Peyer's patch (tissue), 4 donors: ENCODE measurements around the gene ACBD6.

Experiments used
- POLR2A ChIP-seq, 2 donors: fragments of 450-650 bp; IDR thresholded peaks; one replicate each; pipeline ENCODE4 v1.5.1; 2017; ENCODE audit warnings: antibody characterized with exemption in 2 of 2, mild to moderate bottlenecking in 2 of 2, moderate library complexity in 2 of 2
- TF ChIP-seq, protein P1 (sequence below), 6 experiments: fragments of 450-650 bp in 4 of 6; fragments of 200-600 bp in 2 of 6; sonication (generic) in 1 of 6; IDR thresholded peaks; one replicate each; pipeline ENCODE4 v1.5.1; 2017 to 2019; ENCODE audit warnings: antibody characterized with exemption in 6 of 6, mild to moderate bottlenecking in 3 of 6, moderate library complexity in 1 of 6

DNA sequence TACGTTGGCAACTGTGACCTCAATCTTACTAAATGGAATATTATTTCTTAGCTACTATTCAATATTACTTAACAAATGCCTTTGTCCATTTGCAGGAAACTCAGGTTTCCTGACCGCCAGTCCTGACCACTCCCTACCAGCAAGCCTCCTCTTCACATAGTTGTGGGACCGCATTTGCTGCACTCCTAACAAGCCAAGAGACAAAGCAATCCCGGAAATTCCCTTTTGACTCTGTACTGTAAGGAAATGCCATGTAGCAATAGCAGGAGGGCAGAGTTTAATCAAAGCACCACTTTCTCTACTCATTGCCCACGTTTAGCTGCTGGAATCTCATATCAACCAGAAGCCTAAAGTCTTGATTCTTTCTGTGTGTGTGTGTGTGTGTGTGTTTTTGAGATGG, 28.1 kb upstream of the ACBD6 start:
- TF ChIP-seq, protein P1, sequence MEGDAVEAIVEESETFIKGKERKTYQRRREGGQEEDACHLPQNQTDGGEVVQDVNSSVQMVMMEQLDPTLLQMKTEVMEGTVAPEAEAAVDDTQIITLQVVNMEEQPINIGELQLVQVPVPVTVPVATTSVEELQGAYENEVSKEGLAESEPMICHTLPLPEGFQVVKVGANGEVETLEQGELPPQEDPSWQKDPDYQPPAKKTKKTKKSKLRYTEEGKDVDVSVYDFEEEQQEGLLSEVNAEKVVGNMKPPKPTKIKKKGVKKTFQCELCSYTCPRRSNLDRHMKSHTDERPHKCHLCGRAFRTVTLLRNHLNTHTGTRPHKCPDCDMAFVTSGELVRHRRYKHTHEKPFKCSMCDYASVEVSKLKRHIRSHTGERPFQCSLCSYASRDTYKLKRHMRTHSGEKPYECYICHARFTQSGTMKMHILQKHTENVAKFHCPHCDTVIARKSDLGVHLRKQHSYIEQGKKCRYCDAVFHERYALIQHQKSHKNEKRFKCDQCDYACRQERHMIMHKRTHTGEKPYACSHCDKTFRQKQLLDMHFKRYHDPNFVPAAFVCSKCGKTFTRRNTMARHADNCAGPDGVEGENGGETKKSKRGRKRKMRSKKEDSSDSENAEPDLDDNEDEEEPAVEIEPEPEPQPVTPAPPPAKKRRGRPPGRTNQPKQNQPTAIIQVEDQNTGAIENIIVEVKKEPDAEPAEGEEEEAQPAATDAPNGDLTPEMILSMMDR (IDR thresholded peaks at IDR 0.05): no peak
- TF ChIP-seq POLR2A (IDR thresholded peaks at IDR 0.05): no peak
